IMR-90 (cell line): ENCODE data around the gene CHRM3.

Experiments
- CEBPB ChIP-seq: IDR thresholded peaks from 2 replicates; pipeline ENCODE4 v1.6.1; 2012; ENCODE audit warnings: low read depth, low read length, improper control_type of control experiment
- CHD1 ChIP-seq: IDR thresholded peaks from 2 replicates; pipeline ENCODE4 v1.6.1; 2012; ENCODE audit warnings: low read depth, low read length, improper control_type of control experiment
- CTCF ChIP-seq: conservative IDR thresholded peaks from 2 replicates; pipeline ENCODE4 v1.5.1; 2012; ENCODE audit warnings: mild to moderate bottlenecking, low read depth, low read length, improper control_type of control experiment
- ELK1 ChIP-seq: fragments of 150-350 bp; IDR thresholded peaks from 2 replicates; pipeline ENCODE4 v1.6.1; 2016; ENCODE audit warnings: low read depth, mild to moderate bottlenecking, low read length, moderate library complexity, borderline replicate concordance
- FOS ChIP-seq: fragments of 150-350 bp; IDR thresholded peaks from 2 replicates; pipeline ENCODE4 v1.6.1; 2016; ENCODE audit warnings: low read depth, low read length
- MAFK ChIP-seq: IDR thresholded peaks from 2 replicates; pipeline ENCODE4 v1.6.1; 2012; ENCODE audit warnings: low read depth, low read length, improper control_type of control experiment
- MAZ ChIP-seq: IDR thresholded peaks from 2 replicates; pipeline ENCODE4 v1.6.1; 2012; ENCODE audit warnings: low read depth, mild to moderate bottlenecking, low read length, improper control_type of control experiment, moderate library complexity, borderline replicate concordance
- MXI1 ChIP-seq: IDR thresholded peaks from 2 replicates; pipeline ENCODE4 v1.6.1; 2012; ENCODE audit warnings: low read depth, mild to moderate bottlenecking, low read length, moderate library complexity, borderline replicate concordance
- NFE2L2 ChIP-seq: fragments of 150-350 bp; IDR thresholded peaks from 2 replicates; pipeline ENCODE4 v1.6.1; 2016; ENCODE audit warnings: low read depth, mild to moderate bottlenecking, low read length
- POLR2A ChIP-seq: IDR thresholded peaks from 2 replicates; pipeline ENCODE4 v1.6.1; 2012; ENCODE audit warnings: mild to moderate bottlenecking, low read depth, low read length
- RCOR1 ChIP-seq: IDR thresholded peaks from 2 replicates; pipeline ENCODE4 v1.6.1; 2012; ENCODE audit warnings: mild to moderate bottlenecking, low read length, improper control_type of control experiment; ENCODE audit not compliant: insufficient replicate concordance
- SMC3 ChIP-seq: fragments of 150-350 bp; IDR thresholded peaks from 2 replicates; pipeline ENCODE4 v1.6.1; 2016; ENCODE audit warnings: low read depth, mild to moderate bottlenecking, antibody characterized with exemption, low read length, moderate library complexity
- TF ChIP-seq, protein P1 (sequence below): fragments of 150-350 bp; IDR thresholded peaks from 2 replicates; pipeline ENCODE4 v1.6.1; 2017; ENCODE audit warnings: mild to moderate bottlenecking, antibody characterized with exemption, low read length, low read depth

GRCh38 chr1:239417986-239418640 is 31.7 kb downstream of the CHRM3 start:
- TF ChIP-seq MXI1 (no peak), CTCF (no peak), RCOR1 (no peak), MAZ (no peak), MAFK (no peak), POLR2A (no peak), SMC3 (no peak), CEBPB (no peak), ELK1 (no peak), NFE2L2 (no peak), FOS (no peak), CHD1 (no peak)
- TF ChIP-seq, protein P1, sequence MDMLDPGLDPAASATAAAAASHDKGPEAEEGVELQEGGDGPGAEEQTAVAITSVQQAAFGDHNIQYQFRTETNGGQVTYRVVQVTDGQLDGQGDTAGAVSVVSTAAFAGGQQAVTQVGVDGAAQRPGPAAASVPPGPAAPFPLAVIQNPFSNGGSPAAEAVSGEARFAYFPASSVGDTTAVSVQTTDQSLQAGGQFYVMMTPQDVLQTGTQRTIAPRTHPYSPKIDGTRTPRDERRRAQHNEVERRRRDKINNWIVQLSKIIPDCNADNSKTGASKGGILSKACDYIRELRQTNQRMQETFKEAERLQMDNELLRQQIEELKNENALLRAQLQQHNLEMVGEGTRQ, result no peak
